ENCODE data around the gene CDH13.

DNA sequence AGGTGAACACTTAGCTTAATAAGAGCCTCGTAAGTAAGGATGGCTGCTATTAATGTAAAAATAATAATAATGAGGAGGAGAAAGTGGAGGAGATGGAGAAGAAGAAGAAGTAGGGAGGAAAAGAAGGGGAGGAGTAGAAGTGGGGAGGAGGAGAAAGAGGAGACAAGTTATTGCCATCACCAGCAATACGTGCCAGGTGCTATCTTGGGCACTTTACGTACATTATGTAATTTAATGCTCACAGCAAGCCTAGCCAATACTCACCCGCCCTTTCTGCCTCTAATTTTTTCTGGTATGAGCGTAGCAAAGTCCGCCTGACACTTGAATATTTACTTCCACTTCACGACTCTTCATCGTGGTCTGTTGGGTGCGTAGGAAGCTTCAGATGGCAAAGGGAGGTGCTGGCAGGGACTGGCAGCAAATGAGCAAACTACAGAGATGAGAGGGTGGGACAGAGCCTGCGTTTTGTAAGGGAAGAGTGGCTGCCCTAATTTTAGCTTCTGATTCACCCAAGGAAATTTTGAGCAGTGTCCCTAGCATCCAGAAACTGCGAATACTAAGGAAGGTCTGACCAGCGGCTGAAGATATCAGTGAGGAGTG lies 42.1 kb upstream of the CDH13 start:
- TF ChIP-seq POLR2A (IDR thresholded peaks at IDR 0.05): no peak
- TF ChIP-seq, protein P1, sequence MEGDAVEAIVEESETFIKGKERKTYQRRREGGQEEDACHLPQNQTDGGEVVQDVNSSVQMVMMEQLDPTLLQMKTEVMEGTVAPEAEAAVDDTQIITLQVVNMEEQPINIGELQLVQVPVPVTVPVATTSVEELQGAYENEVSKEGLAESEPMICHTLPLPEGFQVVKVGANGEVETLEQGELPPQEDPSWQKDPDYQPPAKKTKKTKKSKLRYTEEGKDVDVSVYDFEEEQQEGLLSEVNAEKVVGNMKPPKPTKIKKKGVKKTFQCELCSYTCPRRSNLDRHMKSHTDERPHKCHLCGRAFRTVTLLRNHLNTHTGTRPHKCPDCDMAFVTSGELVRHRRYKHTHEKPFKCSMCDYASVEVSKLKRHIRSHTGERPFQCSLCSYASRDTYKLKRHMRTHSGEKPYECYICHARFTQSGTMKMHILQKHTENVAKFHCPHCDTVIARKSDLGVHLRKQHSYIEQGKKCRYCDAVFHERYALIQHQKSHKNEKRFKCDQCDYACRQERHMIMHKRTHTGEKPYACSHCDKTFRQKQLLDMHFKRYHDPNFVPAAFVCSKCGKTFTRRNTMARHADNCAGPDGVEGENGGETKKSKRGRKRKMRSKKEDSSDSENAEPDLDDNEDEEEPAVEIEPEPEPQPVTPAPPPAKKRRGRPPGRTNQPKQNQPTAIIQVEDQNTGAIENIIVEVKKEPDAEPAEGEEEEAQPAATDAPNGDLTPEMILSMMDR (IDR thresholded peaks at IDR 0.05): no peak

All from adrenal gland (tissue), 5 donors.